DOHH2 (cell line): ENCODE data around the gene STX12.

Experiments
- EZH2phosphoT487 ChIP-seq: fragments of 200-600 bp; sonication (generic); IDR thresholded peaks from 2 replicates; pipeline ENCODE4 v1.6.1; 2017; ENCODE audit warnings: borderline replicate concordance, mild to moderate bottlenecking, antibody characterized with exemption, low read length, moderate library complexity, mixed read lengths
- TF ChIP-seq, protein P1 (sequence below): fragments of 200-600 bp; sonication (generic); IDR thresholded peaks from one replicate; pipeline ENCODE4 v1.5.1; 2014; ENCODE audit warnings: antibody characterized with exemption, mild to moderate bottlenecking, low read depth, low read length; ENCODE audit not compliant: poor library complexity, severe bottlenecking

DNA sequence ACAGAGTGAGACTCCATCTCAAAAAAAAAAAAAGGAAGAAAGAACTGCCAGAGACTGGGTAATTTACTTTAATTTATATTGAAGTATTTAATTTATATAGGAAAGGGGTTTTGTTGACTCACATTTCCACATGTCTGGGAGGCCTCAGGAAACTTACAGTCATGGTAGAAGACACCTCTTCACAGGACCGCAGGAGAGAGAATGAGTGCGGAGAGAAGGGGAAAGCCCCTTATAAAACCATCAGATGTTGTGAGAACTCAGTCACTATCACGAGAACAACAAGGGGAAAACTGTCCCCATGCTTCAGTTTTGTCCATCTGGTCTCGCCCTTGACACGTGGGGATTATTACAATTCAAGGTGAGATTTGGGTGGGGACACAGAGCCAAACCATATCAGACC, 31.8 kb downstream of the STX12 start:
- TF ChIP-seq, protein P1, sequence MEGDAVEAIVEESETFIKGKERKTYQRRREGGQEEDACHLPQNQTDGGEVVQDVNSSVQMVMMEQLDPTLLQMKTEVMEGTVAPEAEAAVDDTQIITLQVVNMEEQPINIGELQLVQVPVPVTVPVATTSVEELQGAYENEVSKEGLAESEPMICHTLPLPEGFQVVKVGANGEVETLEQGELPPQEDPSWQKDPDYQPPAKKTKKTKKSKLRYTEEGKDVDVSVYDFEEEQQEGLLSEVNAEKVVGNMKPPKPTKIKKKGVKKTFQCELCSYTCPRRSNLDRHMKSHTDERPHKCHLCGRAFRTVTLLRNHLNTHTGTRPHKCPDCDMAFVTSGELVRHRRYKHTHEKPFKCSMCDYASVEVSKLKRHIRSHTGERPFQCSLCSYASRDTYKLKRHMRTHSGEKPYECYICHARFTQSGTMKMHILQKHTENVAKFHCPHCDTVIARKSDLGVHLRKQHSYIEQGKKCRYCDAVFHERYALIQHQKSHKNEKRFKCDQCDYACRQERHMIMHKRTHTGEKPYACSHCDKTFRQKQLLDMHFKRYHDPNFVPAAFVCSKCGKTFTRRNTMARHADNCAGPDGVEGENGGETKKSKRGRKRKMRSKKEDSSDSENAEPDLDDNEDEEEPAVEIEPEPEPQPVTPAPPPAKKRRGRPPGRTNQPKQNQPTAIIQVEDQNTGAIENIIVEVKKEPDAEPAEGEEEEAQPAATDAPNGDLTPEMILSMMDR: no peak
- TF ChIP-seq EZH2phosphoT487: no peak
